ENCODE data around the gene CAMK2B. TPM values are rescaled to one million over a fixed set of nuclear protein-coding genes. Genes with fewer than 3 reads are reported as not detected.

CAMK2B gene
- total and polyA plus RNA-seq, 12 donors = 30.8 to 152 (median 113) TPM

DNA sequence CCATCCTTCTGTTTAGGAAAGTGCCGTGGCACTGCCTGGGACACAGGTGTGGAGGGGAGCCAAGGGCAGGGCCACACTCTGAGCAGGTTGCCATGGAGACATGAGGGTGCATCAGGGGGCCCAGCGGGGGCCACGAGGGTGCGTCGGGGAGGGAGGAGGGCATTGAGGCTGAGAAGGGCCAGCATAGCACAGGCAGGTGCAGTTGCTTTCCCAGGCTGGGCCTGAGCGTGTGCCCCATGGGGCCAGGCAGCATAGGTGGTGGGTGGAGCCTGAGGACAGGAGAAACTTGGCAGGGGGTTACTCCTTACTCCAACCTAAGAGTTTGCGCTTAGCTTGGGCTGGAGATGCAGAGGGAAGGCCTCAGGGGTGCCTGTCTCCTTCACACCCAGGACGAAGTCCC lies 109.4 kb downstream of the CAMK2B start:
- no peaks in the 10 kb centered on the region for H3K9me3 ChIP-seq
- DNase-seq (peak in 1 of 2 donors; percentile 7), ATAC-seq (peak in 1 of 8 donors; percentile 1)
- intact Hi-C loops (cut with DNase I) = no loop called here
- H3K36me3 ChIP-seq = peaks cover 0 to 35% (median 12%) of the 10 kb centered on the region in 9 donors
- TF ChIP-seq, protein P1, sequence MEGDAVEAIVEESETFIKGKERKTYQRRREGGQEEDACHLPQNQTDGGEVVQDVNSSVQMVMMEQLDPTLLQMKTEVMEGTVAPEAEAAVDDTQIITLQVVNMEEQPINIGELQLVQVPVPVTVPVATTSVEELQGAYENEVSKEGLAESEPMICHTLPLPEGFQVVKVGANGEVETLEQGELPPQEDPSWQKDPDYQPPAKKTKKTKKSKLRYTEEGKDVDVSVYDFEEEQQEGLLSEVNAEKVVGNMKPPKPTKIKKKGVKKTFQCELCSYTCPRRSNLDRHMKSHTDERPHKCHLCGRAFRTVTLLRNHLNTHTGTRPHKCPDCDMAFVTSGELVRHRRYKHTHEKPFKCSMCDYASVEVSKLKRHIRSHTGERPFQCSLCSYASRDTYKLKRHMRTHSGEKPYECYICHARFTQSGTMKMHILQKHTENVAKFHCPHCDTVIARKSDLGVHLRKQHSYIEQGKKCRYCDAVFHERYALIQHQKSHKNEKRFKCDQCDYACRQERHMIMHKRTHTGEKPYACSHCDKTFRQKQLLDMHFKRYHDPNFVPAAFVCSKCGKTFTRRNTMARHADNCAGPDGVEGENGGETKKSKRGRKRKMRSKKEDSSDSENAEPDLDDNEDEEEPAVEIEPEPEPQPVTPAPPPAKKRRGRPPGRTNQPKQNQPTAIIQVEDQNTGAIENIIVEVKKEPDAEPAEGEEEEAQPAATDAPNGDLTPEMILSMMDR (IDR thresholded peaks at IDR 0.05) = no peak
- no peaks in the 10 kb centered on the region for H3K27me3 ChIP-seq
- no peak overlapping the region for H3K27ac ChIP-seq
- no peak overlapping the region for H3K4me3 ChIP-seq
- 77 to 78% methylated on average over 8 of the region's 8 CpGs for WGBS, 2 donors
- peaks cover 0 to 5% (median 0%) of the 10 kb centered on the region in 9 donors for H3K4me1 ChIP-seq

DNA sequence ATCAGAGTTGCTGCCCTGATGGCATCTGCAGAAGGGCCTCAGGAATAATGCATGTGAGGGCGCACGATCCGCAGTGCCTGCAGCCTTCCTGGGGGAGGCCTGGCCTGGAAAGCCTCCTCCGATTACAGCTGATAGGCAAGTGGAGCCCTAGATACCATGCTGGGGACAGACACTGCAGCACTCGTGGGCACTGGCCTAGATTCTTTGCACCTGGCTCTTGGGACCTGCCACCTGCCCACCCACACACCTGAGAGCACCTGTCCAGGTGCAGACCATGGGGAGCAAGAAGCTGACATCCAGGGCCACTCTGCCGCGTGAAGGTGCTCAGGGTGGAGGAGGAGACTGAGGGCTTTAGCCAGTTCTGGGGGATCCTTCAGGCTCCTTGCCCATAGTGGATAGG lies 109.9 kb downstream of the CAMK2B start:
- no peak overlapping the region for H3K4me3 ChIP-seq
- H3K4me1 ChIP-seq = peaks cover 0 to 5% (median 0%) of the 10 kb centered on the region in 9 donors
- no peaks in the 10 kb centered on the region for H3K27me3 ChIP-seq
- DNase-seq = no peak
- H3K36me3 ChIP-seq = peaks cover 0 to 40% (median 15%) of the 10 kb centered on the region in 9 donors
- WGBS, 2 donors = 86 to 87% methylated on average over 7 of the region's 7 CpGs
- no peaks in the 10 kb centered on the region for H3K9me3 ChIP-seq
- no peak for ATAC-seq
- intact Hi-C loops (cut with DNase I) = no loop called here
- TF ChIP-seq, protein P1 (IDR thresholded peaks at IDR 0.05) = no peak
- no peak overlapping the region for H3K27ac ChIP-seq

DNA sequence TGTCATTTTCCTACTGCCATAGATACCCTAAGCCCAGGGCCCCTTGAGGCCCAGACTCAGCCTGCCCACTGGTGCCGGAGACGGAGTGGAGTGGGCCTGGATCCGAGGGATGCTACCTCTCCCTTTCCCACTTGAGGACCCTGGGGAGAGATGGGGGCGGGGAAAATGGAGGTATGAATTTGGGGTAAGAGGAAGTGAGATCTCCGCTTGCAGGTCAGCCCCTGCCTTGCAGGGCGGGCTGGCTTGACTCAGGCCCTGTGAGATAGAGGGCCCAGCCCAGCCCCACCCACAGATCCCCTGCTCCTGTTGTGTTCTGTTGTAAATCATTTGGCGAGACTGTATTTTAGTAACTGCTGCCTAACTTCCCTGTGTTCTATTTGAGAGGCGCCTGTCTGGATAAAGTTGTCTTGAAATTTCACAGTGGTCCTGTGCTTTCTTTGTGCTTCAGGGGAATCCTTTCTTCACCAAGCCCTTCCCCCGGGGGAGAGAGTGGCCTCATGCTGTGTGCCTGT lies 111.5 kb downstream of the CAMK2B start:
- TF ChIP-seq, protein P1 (IDR thresholded peaks at IDR 0.05) = no peak
- 79 to 81% methylated on average over 9 of the region's 9 CpGs for WGBS, 2 donors
- Histone ChIP-seq H3K9me3 (no peaks in the 10 kb centered on the region), H3K4me3 (no peak overlapping the region), H3K4me1 (peaks cover 0 to 5% (median 0%) of the 10 kb centered on the region in 9 donors), H3K27ac (no peak overlapping the region), H3K27me3 (no peaks in the 10 kb centered on the region), H3K36me3 (peaks cover 0 to 56% (median 30%) of the 10 kb centered on the region in 9 donors)
- peak in 1 of 2 donors; percentile 8 for DNase-seq
- peak in 3 of 8 donors; percentile 1 to 4 (median 2) for ATAC-seq
- intact Hi-C loops (cut with DNase I) = no loop called here

DNA sequence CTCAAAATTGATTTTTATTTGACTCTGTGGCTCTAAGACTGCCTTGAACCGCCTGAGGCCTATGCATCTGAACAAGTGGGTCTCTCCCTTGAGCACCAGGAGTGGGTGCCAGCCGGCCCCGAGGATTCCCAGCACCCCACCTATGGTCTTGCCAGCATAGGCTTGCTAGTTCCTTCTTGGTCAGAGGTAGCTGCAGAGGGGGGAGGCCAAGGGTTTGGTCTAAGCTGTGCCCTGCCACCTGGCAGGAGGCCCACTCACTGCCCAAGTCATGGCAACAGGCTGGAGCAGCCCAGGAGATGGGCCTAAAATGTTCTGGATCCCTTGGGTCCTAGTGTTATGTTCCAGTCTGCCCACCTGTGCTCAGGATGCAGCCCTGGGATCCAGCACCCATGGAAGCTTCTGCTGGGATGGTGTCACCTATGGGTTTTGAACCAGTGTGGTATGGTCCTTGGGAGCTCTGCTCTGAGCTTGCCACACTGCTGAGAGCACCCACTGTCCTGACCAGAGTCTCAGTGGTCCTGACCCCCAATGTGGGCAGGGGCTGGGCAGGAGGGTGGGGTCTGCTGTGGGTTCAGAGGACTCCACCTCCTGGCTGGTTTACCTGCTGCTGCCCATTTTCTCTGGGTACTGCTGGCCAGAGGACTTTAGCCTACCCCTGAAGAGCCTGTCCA lies 112.1 kb downstream of the CAMK2B start:
- Histone ChIP-seq H3K4me3 (no peak overlapping the region), H3K27ac (no peak overlapping the region), H3K36me3 (peaks cover 0 to 62% (median 35%) of the 10 kb centered on the region in 9 donors), H3K4me1 (peaks cover 0 to 5% (median 0%) of the 10 kb centered on the region in 9 donors), H3K27me3 (no peaks in the 10 kb centered on the region), H3K9me3 (no peaks in the 10 kb centered on the region)
- intact Hi-C loops (cut with DNase I) = no loop called here
- peak in 2 of 8 donors; percentile 6 to 9 for ATAC-seq
- peak in 1 of 2 donors; percentile 10 for DNase-seq
- TF ChIP-seq, protein P1 (IDR thresholded peaks at IDR 0.05) = no peak
- WGBS, 2 donors = 90 to 94% methylated on average over 3 of the region's 3 CpGs

All from heart right ventricle (tissue), 16 donors.